H1 (cell line): ENCODE results near the gene PRKCH. TPM values are rescaled to one million over a fixed set of nuclear protein-coding genes. Genes with fewer than 3 reads are reported as not detected.

Experiments
- BRCA1 ChIP-seq: IDR thresholded peaks from 2 replicates; pipeline ENCODE4 v1.6.1; 2012; ENCODE audit warnings: low read depth, low read length, improper control_type of control experiment
- CHD7 ChIP-seq: fragments of 300-600 bp; sonication (generic); IDR thresholded peaks from 2 replicates; pipeline ENCODE4 v1.7.1; 2012; ENCODE audit warnings: low read length, moderate library complexity, mild to moderate bottlenecking, inconsistent platforms; ENCODE audit not compliant: insufficient replicate concordance
- GTF2F1 ChIP-seq: IDR thresholded peaks from 2 replicates; pipeline ENCODE4 v1.6.1; 2012; ENCODE audit warnings: low read depth, low read length, improper control_type of control experiment, borderline replicate concordance
- HDAC6 ChIP-seq: IDR thresholded peaks from one replicate; pipeline ENCODE4 v1.7.1; 2012; ENCODE audit warnings: low read depth, mild to moderate bottlenecking, inconsistent platforms, low read length, moderate library complexity
- NRF1 ChIP-seq: IDR thresholded peaks from 2 replicates; pipeline ENCODE4 v1.6.1; 2011; ENCODE audit warnings: mild to moderate bottlenecking, low read depth, low read length, improper control_type of control experiment
- RXRA ChIP-seq: IDR thresholded peaks from 2 replicates; pipeline ENCODE4 v1.6.1; 2011; ENCODE audit warnings: low read depth, mild to moderate bottlenecking, low read length, moderate library complexity; ENCODE audit not compliant: insufficient read depth
- SAP30 ChIP-seq: fragments of 300-600 bp; sonication (generic); IDR thresholded peaks from 2 replicates; pipeline ENCODE4 v1.7.1; 2012; ENCODE audit warnings: low read length, moderate library complexity, mild to moderate bottlenecking, inconsistent platforms; ENCODE audit not compliant: insufficient read depth, insufficient replicate concordance
- SIRT6 ChIP-seq: IDR thresholded peaks from one replicate; pipeline ENCODE4 v1.7.1; 2012; ENCODE audit warnings: low read length, inconsistent platforms
- ZNF274 ChIP-seq: IDR thresholded peaks from 2 replicates; pipeline ENCODE4 v1.7.0; 2012; ENCODE audit warnings: low read length, borderline replicate concordance; ENCODE audit errors: extremely low read depth
- polyA plus RNA-seq, 7 experiments: library from polyadenylated mRNA; depleted of rRNA in 3 of 7; stranded (reverse) in 5 of 7; unstranded in 2 of 7; fragments of >200 nt in 5 of 7; fragments of 200-250 nt in 2 of 7; gene quantifications; 1 replicate in 5 of 7; 2 replicates in 1 of 7; 4 replicates in 1 of 7; pipeline versions ENCODE4 v1.2.1 to v1.2.3, GENCODE V29; 2011 to 2013; ENCODE audit warnings: missing spikeins in 2 of 7, mixed read lengths in 2 of 7
- total RNA-seq: library from RNA; stranded (reverse); fragmentation: NEBNext Ultra II Directional; extraction: Animal tissue kit (Norgen Biotek cat#: 25700); gene quantifications from 2 replicates; pipeline ENCODE4 v1.2.1, GENCODE V29; 2021

The PRKCH gene
- total and polyA plus RNA-seq, 2 of the 8 experiments (the other 6 are each of a cell fraction or from before 2014, with no cell fraction given): 6.4 to 7.0 TPM

- TF ChIP-seq CHD7 (no peak), GTF2F1 (no peak), HDAC6 (no peak), SAP30 (no peak), RXRA (no peak), SIRT6 (no peak), BRCA1 (no peak), ZNF274 (no peak), NRF1 (no peak)
- TF ChIP-seq, all 59 proteins: peak for 0
Observed at GRCh38 chr14:61319086-61319485, 2.3 kb upstream of the PRKCH start (continued).
